ENCODE data around the gene MC3R. TPM values are rescaled to one million over a fixed set of nuclear protein-coding genes. Genes with fewer than 3 reads are reported as not detected.

MC3R gene
- total RNA-seq, 6 donors from 2014 or later = not detected

DNA sequence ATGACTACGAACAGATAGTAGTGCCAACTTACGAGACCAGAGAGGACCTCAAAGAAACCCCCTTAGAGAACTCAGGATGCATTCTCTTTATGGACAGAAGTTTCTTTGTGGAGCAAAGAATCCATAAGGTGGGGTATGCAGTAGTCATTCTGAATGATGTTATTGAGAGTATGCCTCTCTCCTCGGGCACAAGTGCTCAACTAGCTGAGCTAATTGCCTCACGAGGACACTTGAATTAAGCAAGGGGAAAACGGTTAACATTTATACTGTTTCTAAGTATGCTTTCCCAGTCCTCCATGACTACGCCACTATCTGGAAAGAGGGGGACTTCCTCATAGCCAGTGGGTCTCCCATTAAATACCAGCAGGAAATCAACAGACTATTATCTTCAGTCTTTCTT, 25.6 kb downstream of the MC3R start:
- no peaks in the 10 kb centered on the region for H3K27me3 ChIP-seq
- 72 to 85% methylated on average over 5 to 6 of the region's 6 CpGs for WGBS, 2 donors
- TF ChIP-seq, protein P1, sequence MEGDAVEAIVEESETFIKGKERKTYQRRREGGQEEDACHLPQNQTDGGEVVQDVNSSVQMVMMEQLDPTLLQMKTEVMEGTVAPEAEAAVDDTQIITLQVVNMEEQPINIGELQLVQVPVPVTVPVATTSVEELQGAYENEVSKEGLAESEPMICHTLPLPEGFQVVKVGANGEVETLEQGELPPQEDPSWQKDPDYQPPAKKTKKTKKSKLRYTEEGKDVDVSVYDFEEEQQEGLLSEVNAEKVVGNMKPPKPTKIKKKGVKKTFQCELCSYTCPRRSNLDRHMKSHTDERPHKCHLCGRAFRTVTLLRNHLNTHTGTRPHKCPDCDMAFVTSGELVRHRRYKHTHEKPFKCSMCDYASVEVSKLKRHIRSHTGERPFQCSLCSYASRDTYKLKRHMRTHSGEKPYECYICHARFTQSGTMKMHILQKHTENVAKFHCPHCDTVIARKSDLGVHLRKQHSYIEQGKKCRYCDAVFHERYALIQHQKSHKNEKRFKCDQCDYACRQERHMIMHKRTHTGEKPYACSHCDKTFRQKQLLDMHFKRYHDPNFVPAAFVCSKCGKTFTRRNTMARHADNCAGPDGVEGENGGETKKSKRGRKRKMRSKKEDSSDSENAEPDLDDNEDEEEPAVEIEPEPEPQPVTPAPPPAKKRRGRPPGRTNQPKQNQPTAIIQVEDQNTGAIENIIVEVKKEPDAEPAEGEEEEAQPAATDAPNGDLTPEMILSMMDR (IDR thresholded peaks at IDR 0.05) = no peak
- TF ChIP-seq EP300 (IDR thresholded peaks at IDR 0.05) (no peak), POLR2AphosphoS5 (IDR thresholded peaks at IDR 0.05) (no peak), POLR2A (IDR thresholded peaks at IDR 0.05) (no peak)
- H3K9me3 ChIP-seq = no peaks in the 10 kb centered on the region
- H3K4me3 ChIP-seq = no peak overlapping the region
- ATAC-seq (ENCODE audit: low FRiP score in 2 of 2) (no peak), DNase-seq (no peak)
- H3K27ac ChIP-seq = no peak overlapping the region
- H3K4me1 ChIP-seq = no peaks in the 10 kb centered on the region
- H3K36me3 ChIP-seq = no peaks in the 10 kb centered on the region

DNA sequence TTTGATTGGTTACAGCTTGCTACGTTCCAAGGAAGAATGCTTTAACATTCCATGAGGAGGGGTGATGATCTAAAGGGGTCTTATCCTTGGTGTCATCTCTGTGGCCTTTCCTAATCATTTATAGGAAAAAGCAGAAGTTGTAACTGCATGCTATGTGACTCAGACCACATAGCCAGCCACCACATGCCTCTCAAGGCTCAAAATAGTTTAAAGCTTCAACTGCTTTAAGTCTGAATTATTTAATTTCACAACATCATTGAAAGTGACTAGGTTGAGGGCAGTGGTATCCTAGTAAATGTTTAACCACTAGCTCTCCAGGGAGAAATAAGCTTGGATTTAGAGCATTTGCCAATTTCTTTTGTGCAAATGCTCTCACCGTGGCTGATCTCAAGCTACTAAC, 29.7 kb downstream of the MC3R start:
- H3K36me3 ChIP-seq = no peaks in the 10 kb centered on the region
- ATAC-seq (ENCODE audit: low FRiP score in 2 of 2) (no peak), DNase-seq (no peak)
- no peak for TF ChIP-seq EP300 (IDR thresholded peaks at IDR 0.05)
- TF ChIP-seq, protein P1 (IDR thresholded peaks at IDR 0.05) = no peak
- no peak for TF ChIP-seq POLR2A (IDR thresholded peaks at IDR 0.05)
- TF ChIP-seq POLR2AphosphoS5 (IDR thresholded peaks at IDR 0.05) = no peak
- 69 to 76% methylated on average over 2 of the region's 2 CpGs for WGBS, 2 donors
- no peaks in the 10 kb centered on the region for H3K4me1 ChIP-seq
- no peaks in the 10 kb centered on the region for H3K9me3 ChIP-seq
- no peak overlapping the region for H3K27ac ChIP-seq
- H3K27me3 ChIP-seq = no peaks in the 10 kb centered on the region
- no peak overlapping the region for H3K4me3 ChIP-seq

DNA sequence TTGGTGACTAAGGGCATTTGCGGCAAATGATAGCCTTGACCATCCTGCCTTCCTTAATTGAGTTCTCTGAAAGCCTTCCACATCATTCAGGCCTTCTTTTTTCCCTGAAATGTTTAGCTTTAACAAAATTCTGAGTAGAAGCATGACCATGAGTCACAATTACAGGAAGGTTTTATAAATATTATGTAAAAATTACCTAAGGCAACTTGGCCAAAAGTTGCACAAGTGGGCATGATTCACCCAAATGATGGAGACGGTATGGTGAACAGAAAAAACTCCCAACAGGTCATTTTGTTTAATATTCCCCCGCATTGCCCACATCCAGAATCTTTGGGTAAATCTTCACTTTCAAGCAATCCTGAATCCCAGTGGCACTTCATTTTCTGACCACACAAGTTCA, 37.0 kb downstream of the MC3R start:
- no peak for ATAC-seq (ENCODE audit: low FRiP score in 2 of 2)
- WGBS, 2 donors = 87 to 89% methylated on average over 3 of the region's 3 CpGs
- no peaks in the 10 kb centered on the region for H3K4me1 ChIP-seq

DNA sequence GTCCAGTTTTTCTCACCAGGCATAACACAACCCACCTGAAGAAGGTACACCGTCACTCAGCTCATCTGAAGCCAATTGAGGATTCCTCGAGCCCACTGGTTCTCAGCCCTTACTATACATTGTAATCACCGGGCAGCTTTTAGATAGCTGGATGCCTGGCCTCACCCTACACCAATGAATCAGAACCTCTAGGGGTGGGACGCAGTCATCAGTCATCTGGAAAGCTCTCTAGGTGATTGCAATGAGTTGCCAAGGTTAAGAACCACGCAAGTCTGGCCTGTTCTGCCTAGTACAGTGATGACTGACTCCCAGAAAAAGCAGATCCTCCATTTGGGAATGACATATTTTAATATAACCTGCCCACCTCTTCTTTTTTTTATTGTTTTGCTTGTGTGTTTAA, 41.1 kb downstream of the MC3R start:
- DNase-seq (no peak), ATAC-seq (ENCODE audit: low FRiP score in 2 of 2) (no peak)
- Histone ChIP-seq H3K27me3 (no peaks in the 10 kb centered on the region), H3K36me3 (no peaks in the 10 kb centered on the region), H3K27ac (no peak overlapping the region), H3K4me1 (no peaks in the 10 kb centered on the region), H3K9me3 (no peaks in the 10 kb centered on the region), H3K4me3 (no peak overlapping the region)
- WGBS, 2 donors = 77 to 84% methylated on average over 5 of the region's 5 CpGs
- TF ChIP-seq POLR2AphosphoS5 (IDR thresholded peaks at IDR 0.05) = no peak
- TF ChIP-seq EP300 (IDR thresholded peaks at IDR 0.05) = no peak
- TF ChIP-seq, protein P1 (IDR thresholded peaks at IDR 0.05) = no peak
- TF ChIP-seq POLR2A (IDR thresholded peaks at IDR 0.05) = no peak

More for the DNA sequence above, 37.0 kb downstream of the MC3R start:
- TF ChIP-seq EP300 (IDR thresholded peaks at IDR 0.05) (no peak), POLR2A (IDR thresholded peaks at IDR 0.05) (no peak), POLR2AphosphoS5 (IDR thresholded peaks at IDR 0.05) (no peak)
- TF ChIP-seq, protein P1 (IDR thresholded peaks at IDR 0.05) = no peak
- Histone ChIP-seq H3K27me3 (no peaks in the 10 kb centered on the region), H3K9me3 (no peaks in the 10 kb centered on the region), H3K4me3 (no peak overlapping the region), H3K36me3 (no peaks in the 10 kb centered on the region), H3K27ac (no peak overlapping the region)
- DNase-seq = no peak

DNA sequence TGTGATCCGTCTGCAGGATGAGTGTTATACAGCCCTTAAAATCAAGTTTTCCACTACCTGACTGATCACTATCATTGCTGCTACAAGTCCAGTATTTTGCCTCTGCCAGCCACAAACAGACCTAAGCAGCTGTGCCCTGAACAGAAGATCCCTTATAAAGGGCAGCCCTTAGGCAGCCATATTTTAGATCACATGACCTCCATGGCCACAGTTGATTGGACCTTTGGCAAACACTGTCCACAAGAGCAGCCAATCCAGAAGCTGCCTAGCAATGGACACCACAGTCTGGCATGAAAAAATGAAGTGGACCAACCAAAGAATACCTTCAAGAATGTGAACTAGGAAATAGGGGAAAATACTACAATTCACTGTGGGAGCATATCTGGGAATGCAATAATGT, 50.8 kb downstream of the MC3R start:
- TF ChIP-seq POLR2A (IDR thresholded peaks at IDR 0.05) = no peak
- TF ChIP-seq EP300 (IDR thresholded peaks at IDR 0.05) = no peak
- TF ChIP-seq POLR2AphosphoS5 (IDR thresholded peaks at IDR 0.05) = no peak
- TF ChIP-seq, protein P1 (IDR thresholded peaks at IDR 0.05) = no peak
- WGBS, 2 donors = 90 to 97% methylated on average over 1 of the region's 1 CpG
- Histone ChIP-seq H3K27ac (no peak overlapping the region), H3K4me3 (no peak overlapping the region), H3K4me1 (no peaks in the 10 kb centered on the region), H3K27me3 (no peaks in the 10 kb centered on the region), H3K36me3 (no peaks in the 10 kb centered on the region), H3K9me3 (no peaks in the 10 kb centered on the region)
- no peak for ATAC-seq (ENCODE audit: low FRiP score in 2 of 2)
- no peak for DNase-seq

Measured in upper lobe of left lung (tissue), 6 donors.